GM18520 (cell line): Measurements from ENCODE around the gene SYT1.
"Not testable (repeated sequence)": the region's sequence is repeated elsewhere in the genome, so short reads cannot be mapped to it uniquely, and the experiment has no call there.

Experiments used
- ATAC-seq: cut with Tn5 transposase; IDR thresholded peaks from one replicate; pipeline ENCODE4 v1.9.1; 2021; ENCODE audit not compliant: unreplicated experiment

SYT1 gene

GRCh38 chr12:79200176-79200575, 335.6 kb downstream of the SYT1 start:
- no peak for ATAC-seq

- ATAC-seq, result no peak
These were observed 338.6 kb downstream of the SYT1 start for GRCh38 chr12:79203058-79203647.

- ATAC-seq, result no peak
These were observed 342.3 kb downstream of the SYT1 start for GRCh38 chr12:79206871-79207270.

GRCh38 chr12:79210403-79210802, 345.8 kb downstream of the SYT1 start:
- not testable (repeated sequence) for ATAC-seq

- ATAC-seq, result no peak
These were observed 352.7 kb downstream of the SYT1 start for GRCh38 chr12:79217306-79217705.

GRCh38 chr12:79223210-79223609, 358.6 kb downstream of the SYT1 start:
- ATAC-seq, result no peak

- no peak for ATAC-seq
These were observed 359.2 kb downstream of the SYT1 start for GRCh38 chr12:79223761-79224160.

- no peak for ATAC-seq
These were observed 362.5 kb downstream of the SYT1 start for GRCh38 chr12:79227091-79227490.

GRCh38 chr12:79227646-79228045, 363.1 kb downstream of the SYT1 start:
- ATAC-seq, result no peak

GRCh38 chr12:79233341-79233781, 368.8 kb downstream of the SYT1 start:
- no peak for ATAC-seq

GRCh38 chr12:79236920-79237319, 372.3 kb downstream of the SYT1 start:
- ATAC-seq, result no peak

- no peak for ATAC-seq
These were observed 373.7 kb downstream of the SYT1 start for GRCh38 chr12:79238246-79238645.

- no peak for ATAC-seq
These were observed 382.9 kb downstream of the SYT1 start for GRCh38 chr12:79247494-79247893.

GRCh38 chr12:79250186-79250585, 385.6 kb downstream of the SYT1 start:
- ATAC-seq, result no peak

- ATAC-seq, result no peak
These were observed 386.6 kb downstream of the SYT1 start for GRCh38 chr12:79250960-79251755.

GRCh38 chr12:79252358-79253075, 387.9 kb downstream of the SYT1 start:
- ATAC-seq, result no peak

GRCh38 chr12:79255288-79255687, 390.7 kb downstream of the SYT1 start:
- ATAC-seq, result no peak

GRCh38 chr12:79260923-79261322, 396.3 kb downstream of the SYT1 start:
- no peak for ATAC-seq

- ATAC-seq, result no peak
These were observed 398.4 kb downstream of the SYT1 start for GRCh38 chr12:79262938-79263337.

- ATAC-seq, result no peak
These were observed 402.0 kb downstream of the SYT1 start for GRCh38 chr12:79266343-79267144.

GRCh38 chr12:79267580-79267979, 403.0 kb downstream of the SYT1 start:
- no peak for ATAC-seq
